Calu3 (cell line): ENCODE results near the gene IL19. TPM values are rescaled to one million over a fixed set of nuclear protein-coding genes. Genes with fewer than 3 reads are reported as not detected.

ENCODE experiments used
- BruUV-seq: library from RNA; stranded (reverse); fragments of 400-500 nt; replicated peaks from 2 replicates; lab custom pipeline; 2021; lab: Mats Ljungman, UMichigan
- CTCF ChIA-PET: fragments of 300-600 bp; sonication (Branson Sonifier 250); formaldehyde crosslinking; loops from one replicate; lab custom pipeline; 2022; ENCODE audit warnings: antibody characterized with exemption; lab: Charles Lee
- DNase-seq: peaks from one replicate; pipeline ENCODE4 v3.0.0; 2022
- H3K27ac Mint-ChIP-seq: one replicate; pipeline ENCODE4 v1.8.0; 2022; ENCODE audit warnings: mixed read lengths; ENCODE audit not compliant: unreplicated experiment
- H3K27me3 Mint-ChIP-seq: one replicate; pipeline ENCODE4 v1.8.0; 2022; ENCODE audit warnings: mixed read lengths; ENCODE audit not compliant: unreplicated experiment
- H3K36me3 Mint-ChIP-seq: one replicate; pipeline ENCODE4 v1.8.0; 2022; ENCODE audit warnings: mild to moderate bottlenecking, moderate library complexity, mixed read lengths; ENCODE audit not compliant: insufficient read depth, unreplicated experiment
- H3K4me1 Mint-ChIP-seq: one replicate; pipeline ENCODE4 v1.8.0; 2022; ENCODE audit warnings: mild to moderate bottlenecking, low read depth, mixed read lengths; ENCODE audit not compliant: unreplicated experiment
- H3K4me3 Mint-ChIP-seq: one replicate; pipeline ENCODE4 v1.8.0; 2022; ENCODE audit warnings: mild to moderate bottlenecking, low read depth, moderate library complexity, mixed read lengths; ENCODE audit not compliant: unreplicated experiment
- H3K9me3 Mint-ChIP-seq: one replicate; pipeline ENCODE4 v1.8.0; 2022; ENCODE audit warnings: low read depth, mixed read lengths; ENCODE audit not compliant: unreplicated experiment
- CTCF ChIP-seq: fragments of 200-600 bp; IDR thresholded peaks from one replicate; pipeline ENCODE4 v1.8.0; 2022; ENCODE audit warnings: antibody characterized with exemption; ENCODE audit not compliant: unreplicated experiment
- intact Hi-C: fragments of 100-400 bp; cut with micrococcal nuclease; formaldehyde crosslinking; loops from one replicate; pipeline ENCODE4 v1.10.0; 2022; ENCODE audit not compliant: unreplicated experiment
- total RNA-seq: library from RNA; stranded (reverse); gene quantifications from 2 replicates; pipeline ENCODE4 v1.2.3, GENCODE V29; 2022

Gene IL19
- total RNA-seq, 1 experiment from 2014 or later = not detected

- no peak for TF ChIP-seq CTCF
- Mint-ChIP-seq H3K4me1 (no peaks in the 10 kb centered on the region), H3K9me3 (no peaks in the 10 kb centered on the region), H3K4me3 (no peak overlapping the region), H3K36me3 (no peaks in the 10 kb centered on the region), H3K27ac (no peak overlapping the region), H3K27me3 (peaks cover 97% of the 10 kb centered on the region)
- DNase-seq = no peak
- intact Hi-C loops = no loop called here
- CTCF ChIA-PET = interaction anchor here (0.7 kb wide), 1 partner anchor 149 kb away, joined by 3 read pairs; no protein-coding TSS in a partner anchor
- no TSS peak for BruUV-seq
These were observed 63.6 kb downstream of the IL19 start for GRCh38 chr1:206834217-206834616.

- intact Hi-C loops = no loop called here
- Mint-ChIP-seq H3K27me3 (peaks cover 97% of the 10 kb centered on the region), H3K4me1 (no peaks in the 10 kb centered on the region), H3K9me3 (no peaks in the 10 kb centered on the region), H3K36me3 (no peaks in the 10 kb centered on the region), H3K4me3 (no peak overlapping the region), H3K27ac (no peak overlapping the region)
- BruUV-seq = no TSS peak
- CTCF ChIA-PET = interaction anchor here (0.7 kb wide), 1 partner anchor 149 kb away, joined by 3 read pairs; no protein-coding TSS in a partner anchor
- no peak for TF ChIP-seq CTCF
- no peak for DNase-seq
These were observed 64.1 kb downstream of the IL19 start for GRCh38 chr1:206834711-206835110.

GRCh38 chr1:206835186-206835585 lies 64.6 kb downstream of the IL19 start:
- no peak for TF ChIP-seq CTCF
- DNase-seq = no peak
- no peaks in the 10 kb centered on the region for H3K9me3 Mint-ChIP-seq
- no peaks in the 10 kb centered on the region for H3K36me3 Mint-ChIP-seq
- no peak overlapping the region for H3K27ac Mint-ChIP-seq
- no TSS peak for BruUV-seq
- CTCF ChIA-PET = interaction anchor here (1.2 kb wide), 1 partner anchor 26 kb away, joined by 4 read pairs; no protein-coding TSS in a partner anchor
- H3K4me1 Mint-ChIP-seq = no peaks in the 10 kb centered on the region
- H3K27me3 Mint-ChIP-seq = peaks cover 99% of the 10 kb centered on the region
- H3K4me3 Mint-ChIP-seq = no peak overlapping the region
- intact Hi-C loops = no loop called here

- no peak for DNase-seq
- Mint-ChIP-seq H3K4me3 (no peak overlapping the region), H3K27ac (no peak overlapping the region), H3K4me1 (no peaks in the 10 kb centered on the region), H3K9me3 (no peaks in the 10 kb centered on the region), H3K27me3 (peaks cover 99% of the 10 kb centered on the region), H3K36me3 (no peaks in the 10 kb centered on the region)
- CTCF ChIA-PET = interaction anchor here (1.2 kb wide), 1 partner anchor 27 kb away, joined by 4 read pairs; no protein-coding TSS in a partner anchor
- BruUV-seq = no TSS peak
- intact Hi-C loops = no loop called here
- TF ChIP-seq CTCF = no peak
These were observed 65.5 kb downstream of the IL19 start for GRCh38 chr1:206836111-206836510.
